ENCODE results near the gene HYI. TPM values are rescaled to one million over a fixed set of nuclear protein-coding genes. Genes with fewer than 3 reads are reported as not detected.

The HYI gene
- total RNA-seq, 6 experiments from 2014 or later: 45.6 to 71.1 (median 61.7) TPM

GRCh38 chr1:43427941-43428340 is 25.8 kb downstream of the HYI start:
- Mint-ChIP-seq H3K9me3 (no peaks in the 10 kb centered on the region), H3K27me3 (ENCODE audit: insufficient read depth) (peaks cover 5% of the 10 kb centered on the region; the same call in 1 of the 2 replicates), H3K4me1 (ENCODE audit: low read depth) (peaks cover 5% of the 10 kb centered on the region; the same call in 1 of the 2 replicates), H3K4me3 (no peak overlapping the region), H3K36me3 (ENCODE audit: low read depth) (peaks cover 31% of the 10 kb centered on the region), H3K27ac (no peak overlapping the region)
- no peak for TF ChIP-seq CTCF (IDR thresholded peaks at IDR 0.05)
- DNase-seq: no peak

GRCh38 chr1:43427524-43427923 is 26.2 kb downstream of the HYI start:
- Mint-ChIP-seq H3K4me3 (no peak overlapping the region), H3K27ac (no peak overlapping the region), H3K4me1 (ENCODE audit: low read depth) (peaks cover 5% of the 10 kb centered on the region; the same call in 1 of the 2 replicates), H3K27me3 (ENCODE audit: insufficient read depth) (peaks cover 5% of the 10 kb centered on the region; the same call in 1 of the 2 replicates), H3K36me3 (ENCODE audit: low read depth) (peaks cover 31% of the 10 kb centered on the region), H3K9me3 (no peaks in the 10 kb centered on the region)
- no peak for DNase-seq
- TF ChIP-seq CTCF (IDR thresholded peaks at IDR 0.05): no peak

- Mint-ChIP-seq H3K27me3 (ENCODE audit: insufficient read depth) (peaks cover 5% of the 10 kb centered on the region; the same call in 1 of the 2 replicates), H3K36me3 (ENCODE audit: low read depth) (peaks cover 22% of the 10 kb centered on the region), H3K4me3 (no peak overlapping the region), H3K27ac (no peak overlapping the region), H3K4me1 (ENCODE audit: low read depth) (peaks cover 5% of the 10 kb centered on the region; the same call in 1 of the 2 replicates), H3K9me3 (no peaks in the 10 kb centered on the region)
- TF ChIP-seq CTCF (IDR thresholded peaks at IDR 0.05): no peak
- DNase-seq: no peak
Measured at GRCh38 chr1:43426221-43426620, 27.5 kb downstream of the HYI start.

GRCh38 chr1:43425045-43425444 is 28.7 kb downstream of the HYI start:
- H3K27me3 Mint-ChIP-seq (ENCODE audit: insufficient read depth): peaks cover 5% of the 10 kb centered on the region; the same call in 1 of the 2 replicates
- DNase-seq: no peak
- peaks cover 25% of the 10 kb centered on the region for H3K36me3 Mint-ChIP-seq (ENCODE audit: low read depth)

GRCh38 chr1:43423672-43424550 is 29.8 kb downstream of the HYI start:
- Mint-ChIP-seq H3K4me3 (no peak overlapping the region), H3K9me3 (no peaks in the 10 kb centered on the region), H3K4me1 (ENCODE audit: low read depth) (peaks cover 5% of the 10 kb centered on the region; the same call in 1 of the 2 replicates), H3K36me3 (ENCODE audit: low read depth) (peaks cover 25% of the 10 kb centered on the region), H3K27ac (no peak overlapping the region; the same call in 1 of the 2 replicates), H3K27me3 (ENCODE audit: insufficient read depth) (peaks cover 5% of the 10 kb centered on the region; the same call in 1 of the 2 replicates)
- no peak for TF ChIP-seq CTCF (IDR thresholded peaks at IDR 0.05)
- no peak for DNase-seq

More at GRCh38 chr1:43425045-43425444, 28.7 kb downstream of the HYI start:
- no peak overlapping the region for H3K4me3 Mint-ChIP-seq
- peaks cover 5% of the 10 kb centered on the region; the same call in 1 of the 2 replicates for H3K4me1 Mint-ChIP-seq (ENCODE audit: low read depth)
- no peak for TF ChIP-seq CTCF (IDR thresholded peaks at IDR 0.05)
- H3K27ac Mint-ChIP-seq: no peak overlapping the region
- H3K9me3 Mint-ChIP-seq: no peaks in the 10 kb centered on the region

Measured in HFFc6 (cell line).